MCF 10A (cell line): ENCODE results near the gene PCDHA2. TPM values are rescaled to one million over a fixed set of nuclear protein-coding genes. Genes with fewer than 3 reads are reported as not detected.
"Not testable (repeated sequence)": the region's sequence is repeated elsewhere in the genome, so short reads cannot be mapped to it uniquely, and the experiment has no call there.

Experiments used
- BruUV-seq: library from RNA; stranded (reverse); fragments of 400-500 nt; replicated peaks from 2 replicates; lab custom pipeline; 2021; lab: Mats Ljungman, UMichigan
- CTCF ChIA-PET: fragments of 300-600 bp; sonication (Branson Sonifier 250); formaldehyde crosslinking; extraction: SDS; loops from one replicate; lab custom pipeline; 2021; ENCODE audit warnings: antibody characterized with exemption, inconsistent platforms; lab: Yijun Ruan, JAX
- POLR2A ChIA-PET: fragments of 300-600, 350-650 bp; sonication (Branson Sonifier 250); formaldehyde crosslinking; extraction: SDS; loops from one replicate; lab custom pipeline; 2020; ENCODE audit warnings: antibody characterized with exemption, inconsistent platforms; lab: Yijun Ruan, JAX
- DNase-seq: peaks from one replicate; pipeline ENCODE4 v3.0.0-alpha.2; 2018; ENCODE audit not compliant: unreplicated experiment
- H3K27ac Mint-ChIP-seq: one replicate; pipeline ENCODE4 v1.8.0; 2022; ENCODE audit warnings: mild to moderate bottlenecking, low read depth, mixed read lengths; ENCODE audit not compliant: unreplicated experiment
- H3K27me3 Mint-ChIP-seq: one replicate; pipeline ENCODE4 v1.8.0; 2022; ENCODE audit warnings: mixed read lengths; ENCODE audit not compliant: insufficient read depth, unreplicated experiment
- H3K36me3 Mint-ChIP-seq: one replicate; pipeline ENCODE4 v1.8.0; 2022; ENCODE audit warnings: mild to moderate bottlenecking, moderate library complexity, mixed read lengths; ENCODE audit not compliant: insufficient read depth, unreplicated experiment
- H3K4me1 Mint-ChIP-seq: one replicate; pipeline ENCODE4 v1.8.0; 2022; ENCODE audit warnings: mixed read lengths; ENCODE audit not compliant: insufficient read depth, unreplicated experiment
- H3K4me3 Mint-ChIP-seq: one replicate; pipeline ENCODE4 v1.8.0; 2022; ENCODE audit warnings: mild to moderate bottlenecking, moderate library complexity, mixed read lengths; ENCODE audit not compliant: unreplicated experiment
- H3K9me3 Mint-ChIP-seq: one replicate; pipeline ENCODE4 v1.8.0; 2022; ENCODE audit warnings: mixed read lengths; ENCODE audit not compliant: unreplicated experiment
- intact Hi-C: fragments of 100-400 bp; cut with micrococcal nuclease; formaldehyde crosslinking; loops from 2 replicates; pipeline ENCODE4 v1.14.1; 2022
- total RNA-seq: library from RNA; stranded (reverse); gene quantifications from 2 replicates; pipeline ENCODE4 v1.2.3, GENCODE V29; 2022
- TF ChIP-seq, protein P1 (sequence below): fragments of 200-600 bp; IDR thresholded peaks from one replicate; pipeline ENCODE4 v1.8.0; 2022; ENCODE audit warnings: antibody characterized with exemption, mild to moderate bottlenecking; ENCODE audit not compliant: unreplicated experiment

Gene PCDHA2
- total RNA-seq, 1 experiment from 2014 or later = not detected

DNA sequence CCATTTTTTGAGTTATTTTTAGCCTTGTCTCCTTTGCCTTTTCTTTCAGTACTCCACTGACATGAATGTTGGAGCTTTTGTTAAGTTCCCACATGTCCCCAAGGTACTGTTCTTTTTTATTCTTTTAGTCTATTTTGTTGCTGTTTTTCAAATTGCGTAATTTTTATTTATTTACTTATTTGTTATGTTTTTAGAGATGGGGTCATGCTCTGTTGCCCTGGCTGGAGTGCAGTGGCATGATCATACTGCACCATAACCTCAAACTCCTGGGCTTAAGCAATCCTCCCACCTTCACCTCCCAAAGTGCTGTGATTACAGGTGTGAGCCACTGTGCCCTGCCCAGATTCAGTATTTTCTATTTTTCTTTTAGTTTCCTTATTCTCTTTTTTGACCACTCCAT lies 14.1 kb upstream of the PCDHA2 start:
- ChIA-PET CTCF (interaction anchor here (1.1 kb wide), 1 partner anchor 25 kb away, joined by 4 read pairs; no protein-coding TSS in a partner anchor), POLR2A (no interaction called here)
- intact Hi-C loops = no loop called here
- Mint-ChIP-seq H3K4me1 (no peaks in the 10 kb centered on the region), H3K4me3 (no peak overlapping the region), H3K27me3 (no peaks in the 10 kb centered on the region), H3K27ac (no peak overlapping the region), H3K36me3 (no peaks in the 10 kb centered on the region), H3K9me3 (peaks cover 66% of the 10 kb centered on the region)
- TF ChIP-seq, protein P1, sequence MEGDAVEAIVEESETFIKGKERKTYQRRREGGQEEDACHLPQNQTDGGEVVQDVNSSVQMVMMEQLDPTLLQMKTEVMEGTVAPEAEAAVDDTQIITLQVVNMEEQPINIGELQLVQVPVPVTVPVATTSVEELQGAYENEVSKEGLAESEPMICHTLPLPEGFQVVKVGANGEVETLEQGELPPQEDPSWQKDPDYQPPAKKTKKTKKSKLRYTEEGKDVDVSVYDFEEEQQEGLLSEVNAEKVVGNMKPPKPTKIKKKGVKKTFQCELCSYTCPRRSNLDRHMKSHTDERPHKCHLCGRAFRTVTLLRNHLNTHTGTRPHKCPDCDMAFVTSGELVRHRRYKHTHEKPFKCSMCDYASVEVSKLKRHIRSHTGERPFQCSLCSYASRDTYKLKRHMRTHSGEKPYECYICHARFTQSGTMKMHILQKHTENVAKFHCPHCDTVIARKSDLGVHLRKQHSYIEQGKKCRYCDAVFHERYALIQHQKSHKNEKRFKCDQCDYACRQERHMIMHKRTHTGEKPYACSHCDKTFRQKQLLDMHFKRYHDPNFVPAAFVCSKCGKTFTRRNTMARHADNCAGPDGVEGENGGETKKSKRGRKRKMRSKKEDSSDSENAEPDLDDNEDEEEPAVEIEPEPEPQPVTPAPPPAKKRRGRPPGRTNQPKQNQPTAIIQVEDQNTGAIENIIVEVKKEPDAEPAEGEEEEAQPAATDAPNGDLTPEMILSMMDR = no peak
- no peak for DNase-seq
- BruUV-seq = no TSS peak

DNA sequence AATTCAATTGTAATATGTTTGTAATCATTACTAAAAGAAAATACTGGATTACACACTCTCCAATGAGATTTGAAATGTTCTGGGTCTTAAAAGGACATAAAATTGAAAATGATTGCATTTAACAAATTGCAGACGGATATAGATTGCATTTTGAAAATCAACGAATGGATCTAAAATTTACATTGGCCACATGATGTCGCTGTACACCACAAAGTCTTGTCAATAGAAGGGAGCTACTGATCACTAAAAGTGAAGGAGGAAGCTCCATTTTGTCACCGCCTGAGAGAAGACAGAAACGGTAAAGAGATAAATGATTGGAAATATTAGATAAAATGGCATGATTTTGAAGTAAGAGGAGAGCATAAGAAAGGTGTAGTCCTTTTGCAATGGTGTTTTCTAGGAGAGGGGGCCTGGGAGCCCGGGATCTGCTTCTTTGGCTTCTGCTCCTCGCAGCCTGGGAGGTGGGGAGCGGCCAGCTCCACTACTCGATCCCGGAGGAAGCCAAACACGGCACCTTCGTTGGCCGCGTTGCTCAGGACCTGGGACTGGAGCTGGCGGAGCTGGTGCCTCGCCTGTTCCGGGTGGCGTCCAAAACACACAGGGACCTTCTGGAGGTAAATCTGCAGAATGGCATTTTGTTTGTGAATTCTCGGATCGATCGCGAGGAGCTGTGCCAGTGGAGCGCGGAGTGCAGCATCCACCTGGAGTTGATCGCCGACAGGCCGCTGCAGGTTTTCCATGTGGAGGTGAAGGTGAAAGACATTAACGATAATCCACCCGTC lies 8.6 kb upstream of the PCDHA2 start, which contains the start of gene PCDHA1:
Gene PCDHA1, plus strand, starts transcription at position 236 of the 782 bp plus-strand sequence.
- Mint-ChIP-seq H3K9me3 (peaks cover 36% of the 10 kb centered on the region), H3K27me3 (no peaks in the 10 kb centered on the region), H3K4me3 (peak within 1 kb of the TSS; percentile 42), H3K4me1 (no peaks in the 10 kb centered on the region), H3K36me3 (peaks cover 5% of the 10 kb centered on the region), H3K27ac (no peak within 1 kb of the TSS)
- ChIA-PET POLR2A (no interaction called here), CTCF (interaction anchor here (0.6 to 1.8 kb wide), 3 partner anchors 21 to 72 kb away, joined by 3 to 7 read pairs (median 4); partner anchors contain the start of gene PCDHA4)
- TF ChIP-seq, protein P1 = no peak
- intact Hi-C loops = no loop called here
- peak; percentile 51 for DNase-seq
- no TSS peak for BruUV-seq

DNA sequence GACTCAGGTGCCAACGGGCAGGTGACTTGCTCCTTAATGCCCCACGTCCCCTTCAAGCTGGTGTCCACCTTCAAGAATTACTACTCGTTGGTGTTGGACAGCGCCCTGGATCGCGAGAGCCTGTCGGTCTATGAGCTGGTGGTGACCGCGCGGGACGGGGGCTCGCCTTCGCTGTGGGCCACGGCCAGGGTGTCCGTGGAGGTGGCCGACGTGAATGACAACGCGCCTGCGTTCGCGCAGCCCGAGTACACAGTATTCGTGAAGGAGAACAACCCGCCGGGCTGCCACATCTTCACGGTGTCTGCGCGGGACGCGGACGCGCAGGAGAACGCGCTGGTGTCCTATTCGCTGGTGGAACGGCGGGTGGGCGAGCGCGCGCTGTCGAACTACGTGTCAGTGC lies 7.2 kb upstream of the PCDHA2 start:
- H3K36me3 Mint-ChIP-seq, H3K4me3 Mint-ChIP-seq, POLR2A ChIA-PET, BruUV-seq, DNase-seq, H3K4me1 Mint-ChIP-seq, H3K27me3 Mint-ChIP-seq, H3K27ac Mint-ChIP-seq, intact Hi-C loops: not testable (repeated sequence)
- CTCF ChIA-PET = interaction anchor here (1.8 kb wide), 1 partner anchor 20 kb away, joined by 7 read pairs; the partner anchor contains the start of gene PCDHA4
- H3K9me3 Mint-ChIP-seq = peaks cover 30% of the 10 kb centered on the region

DNA sequence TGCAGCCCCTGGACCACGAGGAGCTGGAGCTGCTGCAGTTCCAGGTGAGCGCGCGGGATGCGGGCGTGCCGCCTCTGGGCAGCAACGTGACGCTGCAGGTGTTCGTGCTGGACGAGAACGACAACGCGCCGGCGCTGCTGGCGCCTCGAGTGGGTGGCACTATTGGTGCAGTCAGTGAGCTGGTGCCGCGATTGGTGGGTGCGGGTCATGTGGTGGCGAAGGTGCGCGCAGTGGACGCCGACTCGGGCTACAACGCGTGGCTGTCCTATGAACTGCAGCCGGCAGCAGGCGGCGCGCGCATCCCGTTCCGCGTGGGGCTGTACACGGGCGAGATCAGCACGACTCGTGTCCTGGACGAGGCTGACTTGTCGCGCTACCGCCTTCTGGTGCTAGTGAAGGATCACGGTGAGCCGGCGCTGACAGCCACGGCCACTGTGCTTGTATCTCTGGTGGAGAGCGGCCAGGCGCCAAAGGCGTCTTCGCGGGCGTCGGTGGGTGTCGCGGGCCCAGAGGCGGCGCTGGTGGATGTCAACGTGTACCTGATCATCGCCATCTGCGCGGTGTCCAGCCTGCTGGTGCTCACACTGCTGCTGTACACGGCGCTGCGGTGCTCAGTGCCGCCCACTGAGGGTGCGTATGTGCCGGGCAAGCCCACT lies 6.7 kb upstream of the PCDHA2 start:
- BruUV-seq, intact Hi-C loops, DNase-seq, POLR2A ChIA-PET, H3K4me1 Mint-ChIP-seq, H3K36me3 Mint-ChIP-seq, H3K27me3 Mint-ChIP-seq, H3K27ac Mint-ChIP-seq, H3K4me3 Mint-ChIP-seq: not testable (repeated sequence)
- CTCF ChIA-PET = interaction anchor here (0.5 to 0.6 kb wide), 3 partner anchors 9 to 727 kb away, joined by 3 read pairs; no protein-coding TSS in a partner anchor
- H3K9me3 Mint-ChIP-seq = peaks cover 29% of the 10 kb centered on the region

DNA sequence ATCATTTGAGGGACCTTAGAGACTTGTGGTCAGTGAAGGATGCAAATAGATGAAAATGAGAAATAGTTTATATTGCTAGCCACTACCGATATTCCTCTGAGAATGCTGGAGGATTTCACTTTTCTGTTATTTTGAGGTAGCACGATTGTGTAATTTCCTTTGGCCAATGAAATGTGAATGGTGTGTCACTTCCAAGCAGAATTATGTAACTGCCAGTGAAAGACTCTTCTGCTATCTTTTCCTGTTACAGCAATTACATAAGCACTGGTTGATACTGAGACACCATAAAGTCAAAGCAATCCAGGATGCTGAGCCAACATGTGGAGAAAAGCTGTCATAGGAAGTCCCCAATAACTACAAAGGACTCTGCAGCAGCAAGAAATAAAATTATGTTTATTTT lies 3.6 kb upstream of the PCDHA2 start:
- POLR2A ChIA-PET = no interaction called here
- CTCF ChIA-PET = no interaction called here
- no peak overlapping the region for H3K4me3 Mint-ChIP-seq
- no peaks in the 10 kb centered on the region for H3K4me1 Mint-ChIP-seq
- TF ChIP-seq, protein P1 = no peak
- intact Hi-C loops = no loop called here
- H3K27ac Mint-ChIP-seq = no peak overlapping the region
- H3K36me3 Mint-ChIP-seq = peaks cover under 1% of the 10 kb centered on the region
- H3K27me3 Mint-ChIP-seq = no peaks in the 10 kb centered on the region
- BruUV-seq = no TSS peak
- peak; percentile 36 for DNase-seq
- H3K9me3 Mint-ChIP-seq = peaks cover 18% of the 10 kb centered on the region
